MCF 10A (cell line): ENCODE results near the gene RPL10A. TPM values are rescaled to one million over a fixed set of nuclear protein-coding genes. Genes with fewer than 3 reads are reported as not detected.

ENCODE experiments used
- BruUV-seq: library from RNA; stranded (reverse); fragments of 400-500 nt; replicated peaks from 2 replicates; lab custom pipeline; 2021; lab: Mats Ljungman, UMichigan
- CTCF ChIA-PET: fragments of 300-600 bp; sonication (Branson Sonifier 250); formaldehyde crosslinking; extraction: SDS; loops from one replicate; lab custom pipeline; 2021; ENCODE audit warnings: antibody characterized with exemption, inconsistent platforms; lab: Yijun Ruan, JAX
- POLR2A ChIA-PET: fragments of 300-600, 350-650 bp; sonication (Branson Sonifier 250); formaldehyde crosslinking; extraction: SDS; loops from one replicate; lab custom pipeline; 2020; ENCODE audit warnings: antibody characterized with exemption, inconsistent platforms; lab: Yijun Ruan, JAX
- DNase-seq: peaks from one replicate; pipeline ENCODE4 v3.0.0-alpha.2; 2018; ENCODE audit not compliant: unreplicated experiment
- H3K27ac Mint-ChIP-seq: one replicate; pipeline ENCODE4 v1.8.0; 2022; ENCODE audit warnings: mild to moderate bottlenecking, low read depth, mixed read lengths; ENCODE audit not compliant: unreplicated experiment
- H3K27me3 Mint-ChIP-seq: one replicate; pipeline ENCODE4 v1.8.0; 2022; ENCODE audit warnings: mixed read lengths; ENCODE audit not compliant: insufficient read depth, unreplicated experiment
- H3K36me3 Mint-ChIP-seq: one replicate; pipeline ENCODE4 v1.8.0; 2022; ENCODE audit warnings: mild to moderate bottlenecking, moderate library complexity, mixed read lengths; ENCODE audit not compliant: insufficient read depth, unreplicated experiment
- H3K4me1 Mint-ChIP-seq: one replicate; pipeline ENCODE4 v1.8.0; 2022; ENCODE audit warnings: mixed read lengths; ENCODE audit not compliant: insufficient read depth, unreplicated experiment
- H3K4me3 Mint-ChIP-seq: one replicate; pipeline ENCODE4 v1.8.0; 2022; ENCODE audit warnings: mild to moderate bottlenecking, moderate library complexity, mixed read lengths; ENCODE audit not compliant: unreplicated experiment
- H3K9me3 Mint-ChIP-seq: one replicate; pipeline ENCODE4 v1.8.0; 2022; ENCODE audit warnings: mixed read lengths; ENCODE audit not compliant: unreplicated experiment
- intact Hi-C: fragments of 100-400 bp; cut with micrococcal nuclease; formaldehyde crosslinking; loops from 2 replicates; pipeline ENCODE4 v1.14.1; 2022
- total RNA-seq: library from RNA; stranded (reverse); gene quantifications from 2 replicates; pipeline ENCODE4 v1.2.3, GENCODE V29; 2022
- TF ChIP-seq, protein P1 (sequence below): fragments of 200-600 bp; IDR thresholded peaks from one replicate; pipeline ENCODE4 v1.8.0; 2022; ENCODE audit warnings: antibody characterized with exemption, mild to moderate bottlenecking; ENCODE audit not compliant: unreplicated experiment

RPL10A gene
- total RNA-seq, 1 experiment from 2014 or later, result 2,403 TPM

DNA sequence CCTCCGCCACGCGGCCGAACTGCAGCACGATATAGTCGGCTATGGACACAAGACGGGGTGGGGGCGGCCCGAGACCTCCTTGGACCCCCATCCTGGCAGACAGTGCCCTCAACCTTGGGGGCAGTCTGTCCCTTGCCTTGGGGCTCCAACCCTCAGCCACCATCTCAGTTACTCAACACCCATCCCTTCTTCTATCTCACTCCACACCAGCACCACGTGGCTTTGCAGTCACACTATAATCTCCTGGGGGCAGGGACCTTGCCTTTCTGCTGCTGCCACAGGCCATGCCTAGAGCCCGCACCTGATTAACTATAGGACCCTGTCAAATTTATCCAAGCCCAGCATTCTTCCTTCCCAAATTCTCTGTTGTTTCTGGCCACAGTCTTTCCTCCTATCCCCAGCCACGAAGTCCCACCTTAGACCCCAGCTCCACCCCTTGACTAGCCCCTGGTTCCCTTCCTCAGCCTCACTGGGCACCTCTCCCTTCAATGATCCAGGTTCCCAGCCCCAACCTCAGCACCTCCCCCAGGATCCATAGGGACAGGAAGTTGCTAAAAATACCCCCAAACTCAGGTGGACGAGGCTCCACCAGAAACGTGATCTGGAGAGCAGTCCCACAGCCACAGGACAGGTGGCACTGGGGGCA lies 30.3 kb downstream of the RPL10A start:
- Mint-ChIP-seq H3K27me3 (no peaks in the 10 kb centered on the region), H3K4me1 (peaks cover 12% of the 10 kb centered on the region), H3K27ac (no peak overlapping the region), H3K36me3 (no peaks in the 10 kb centered on the region), H3K9me3 (no peaks in the 10 kb centered on the region), H3K4me3 (peak overlapping the region; percentile 68)
- intact Hi-C loops, result no loop called here
- CTCF ChIA-PET, result interaction anchor here (1.3 to 1.4 kb wide), 2 partner anchors 31 to 238 kb away, joined by 3 to 4 read pairs; partner anchors contain the start of genes ARMC12 and RPL10A
- TF ChIP-seq, protein P1, sequence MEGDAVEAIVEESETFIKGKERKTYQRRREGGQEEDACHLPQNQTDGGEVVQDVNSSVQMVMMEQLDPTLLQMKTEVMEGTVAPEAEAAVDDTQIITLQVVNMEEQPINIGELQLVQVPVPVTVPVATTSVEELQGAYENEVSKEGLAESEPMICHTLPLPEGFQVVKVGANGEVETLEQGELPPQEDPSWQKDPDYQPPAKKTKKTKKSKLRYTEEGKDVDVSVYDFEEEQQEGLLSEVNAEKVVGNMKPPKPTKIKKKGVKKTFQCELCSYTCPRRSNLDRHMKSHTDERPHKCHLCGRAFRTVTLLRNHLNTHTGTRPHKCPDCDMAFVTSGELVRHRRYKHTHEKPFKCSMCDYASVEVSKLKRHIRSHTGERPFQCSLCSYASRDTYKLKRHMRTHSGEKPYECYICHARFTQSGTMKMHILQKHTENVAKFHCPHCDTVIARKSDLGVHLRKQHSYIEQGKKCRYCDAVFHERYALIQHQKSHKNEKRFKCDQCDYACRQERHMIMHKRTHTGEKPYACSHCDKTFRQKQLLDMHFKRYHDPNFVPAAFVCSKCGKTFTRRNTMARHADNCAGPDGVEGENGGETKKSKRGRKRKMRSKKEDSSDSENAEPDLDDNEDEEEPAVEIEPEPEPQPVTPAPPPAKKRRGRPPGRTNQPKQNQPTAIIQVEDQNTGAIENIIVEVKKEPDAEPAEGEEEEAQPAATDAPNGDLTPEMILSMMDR, result no peak
- no TSS peak for BruUV-seq
- no peak for DNase-seq
- POLR2A ChIA-PET, result interaction anchor here (0.7 to 4.7 kb wide), 7 partner anchors 12 to 199 kb away, joined by 4 to 45 read pairs (median 9); partner anchors contain the start of genes FANCE and RPL10A

DNA sequence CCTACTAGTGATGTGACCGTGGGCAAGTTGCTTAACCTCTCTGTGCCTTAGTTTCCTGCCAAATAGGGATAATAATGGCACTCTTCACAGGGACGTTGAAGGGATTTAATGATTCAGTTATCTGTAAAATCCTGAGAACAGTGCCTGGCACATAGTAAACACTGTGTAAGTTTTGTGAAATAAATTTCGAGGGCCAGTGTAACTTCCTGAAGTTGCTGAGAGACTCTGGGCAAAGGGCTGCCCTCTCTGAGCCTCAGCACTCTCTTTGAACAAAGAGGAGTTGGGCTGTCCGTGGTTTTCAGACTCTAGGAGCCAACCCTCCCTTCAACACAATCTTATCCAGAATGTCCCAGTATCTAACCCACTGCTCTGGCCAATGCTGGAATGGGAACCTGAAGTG lies 31.2 kb downstream of the RPL10A start:
- no peak for DNase-seq
- Mint-ChIP-seq H3K9me3 (no peaks in the 10 kb centered on the region), H3K27me3 (no peaks in the 10 kb centered on the region), H3K36me3 (no peaks in the 10 kb centered on the region), H3K4me3 (no peak overlapping the region), H3K4me1 (peaks cover 6% of the 10 kb centered on the region), H3K27ac (no peak overlapping the region)
- CTCF ChIA-PET, result no interaction called here
- TF ChIP-seq, protein P1, result no peak
- POLR2A ChIA-PET, result no interaction called here
- intact Hi-C loops, result no loop called here
- BruUV-seq, result no TSS peak

DNA sequence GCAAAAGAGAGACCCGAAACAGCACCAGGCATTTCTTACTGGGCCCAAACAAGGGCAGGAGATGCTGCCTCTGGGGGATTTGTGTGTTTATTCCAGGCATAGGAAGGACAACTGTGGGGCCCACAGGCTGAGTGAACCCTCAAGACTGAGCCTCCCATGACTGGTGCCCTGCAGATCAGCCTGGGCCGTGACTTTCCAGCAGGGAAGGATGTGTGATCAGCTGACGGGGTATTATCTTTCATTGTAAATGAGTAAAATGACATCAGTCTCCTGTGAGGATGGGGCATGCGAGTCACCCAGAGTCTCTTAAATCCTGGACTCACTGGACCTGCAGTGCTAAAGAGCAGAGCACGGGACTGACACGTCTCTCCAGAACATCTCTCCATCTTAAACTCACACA lies 32.6 kb downstream of the RPL10A start:
- POLR2A ChIA-PET, result no interaction called here
- TF ChIP-seq, protein P1, result no peak

DNA sequence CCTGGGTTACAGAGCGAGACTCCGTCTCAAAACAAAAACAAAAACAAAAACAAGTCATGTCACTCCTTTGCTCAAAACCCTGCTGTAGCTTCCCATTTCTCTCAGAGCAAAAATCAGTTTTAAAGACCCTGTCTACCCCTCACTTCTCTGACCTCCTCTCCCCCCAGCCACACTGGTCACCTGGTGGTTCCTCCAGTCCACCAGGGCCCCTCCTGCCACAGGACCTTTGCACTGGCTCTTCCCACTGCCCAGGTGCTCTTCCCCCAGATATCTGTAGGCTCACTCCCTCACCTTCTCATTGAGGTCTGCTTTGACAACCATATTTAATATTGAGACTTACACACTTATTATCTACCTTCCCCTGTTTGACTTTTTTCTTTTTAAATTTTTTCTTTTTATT lies 33.6 kb downstream of the RPL10A start:
- Mint-ChIP-seq H3K27ac (no peak overlapping the region), H3K27me3 (no peaks in the 10 kb centered on the region), H3K36me3 (no peaks in the 10 kb centered on the region), H3K9me3 (no peaks in the 10 kb centered on the region), H3K4me3 (no peak overlapping the region), H3K4me1 (peaks cover 6% of the 10 kb centered on the region)
- ChIA-PET POLR2A (interaction anchor here (0.6 kb wide), 2 partner anchors 44 to 86 kb away, joined by 3 read pairs; no protein-coding TSS in a partner anchor), CTCF (no interaction called here)
- no peak for DNase-seq
- TF ChIP-seq, protein P1, result no peak
- intact Hi-C loops, result no loop called here
- no TSS peak for BruUV-seq

More for the DNA sequence above, 32.6 kb downstream of the RPL10A start:
- no peak for DNase-seq
- CTCF ChIA-PET, result no interaction called here
- BruUV-seq, result no TSS peak
- Mint-ChIP-seq H3K27ac (no peak overlapping the region), H3K9me3 (no peaks in the 10 kb centered on the region), H3K36me3 (no peaks in the 10 kb centered on the region), H3K4me1 (peaks cover 6% of the 10 kb centered on the region), H3K27me3 (no peaks in the 10 kb centered on the region), H3K4me3 (no peak overlapping the region)
- intact Hi-C loops, result no loop called here
